Ovary (tissue), 9 donors: Measurements from ENCODE around the gene KRT86. TPM values are rescaled to one million over a fixed set of nuclear protein-coding genes. Genes with fewer than 3 reads are reported as not detected.

Experiments
- DNase-seq, 5 donors: peaks; one replicate each; pipeline ENCODE4 v3.0.0-alpha.2; 2019 to 2020
- H3K27ac ChIP-seq, 2 donors: fragments of 200-600 bp; one replicate each; pipeline versions ENCODE4 v1.5.1 to v1.8.0; 2019 to 2022
- H3K27me3 ChIP-seq: fragments of 200-600 bp; one replicate; pipeline ENCODE4 v1.8.0; 2022
- H3K36me3 ChIP-seq: fragments of 200-600 bp; sonication (generic); one replicate; pipeline ENCODE4 v1.5.1; 2019
- H3K4me1 ChIP-seq: one replicate; pipeline ENCODE4 v1.8.1; 2013; ENCODE audit warnings: mild to moderate bottlenecking, moderate library complexity; ENCODE audit not compliant: insufficient read depth
- H3K4me3 ChIP-seq: fragments of 200-600 bp; sonication (generic); one replicate; pipeline ENCODE4 v1.5.1; 2017
- H3K9me3 ChIP-seq, 2 donors: fragments of 200-600 bp in 1 of 2; sonication (generic) in 1 of 2; one replicate each; pipeline versions ENCODE4 v1.5.1 to v1.8.1; 2013 to 2019; ENCODE audit warnings: mild to moderate bottlenecking in 1 of 2, moderate library complexity in 1 of 2
- CTCF ChIP-seq, 3 donors: fragments of 450-650 bp in 2 of 3; fragments of 200-600 bp in 1 of 3; IDR thresholded peaks; one replicate each; pipeline versions ENCODE4 v1.5.1 to v1.8.0; 2016 to 2022; ENCODE audit warnings: antibody characterized with exemption in 3 of 3, mild to moderate bottlenecking in 1 of 3
- EP300 ChIP-seq: sonication (generic); formaldehyde crosslinking; IDR thresholded peaks from one replicate; pipeline ENCODE4 v1.6.1; 2017; ENCODE audit warnings: antibody characterized with exemption
- POLR2A ChIP-seq: fragments of 450-650 bp; IDR thresholded peaks from one replicate; pipeline ENCODE4 v1.6.1; 2017; ENCODE audit warnings: antibody characterized with exemption, mild to moderate bottlenecking, moderate library complexity
- WGBS, 3 donors: extraction: QIAGEN DNeasy Blood & Tissue Kit in 1 of 3; methylation state at CpG; one replicate each; pipeline versions ENCODE4 v1.1.5 to v1.1.7; 2013 to 2017; 5-methylcytosine and 5-hydroxymethylcytosine counted together
- intact Hi-C, 4 donors: fragments of 100-400 bp; cut with DNase I; formaldehyde crosslinking; loops; one replicate each; pipeline versions ENCODE4 v1.11.0 to v1.15.1; 2022 to 2023
- polyA plus RNA-seq, 2 donors: library from polyadenylated mRNA; stranded (reverse); fragments of 200-250 nt in 1 of 2; fragments of 350-450 nt in 1 of 2; fragmentation: Illumina TruSeq in 1 of 2; extraction: RNeasy Lipid Tissue Mini Kit (QIAGEN cat#74804) in 1 of 2; gene quantifications; one replicate each; pipeline ENCODE4 v1.2.3, GENCODE V29; 2013 to 2014
- total RNA-seq, 7 donors: library from RNA; depleted of rRNA in 2 of 7; stranded (reverse); fragments of >200 nt in 2 of 7; fragmentation: NEBNext Ultra II Directional in 3 of 7; extraction: Animal tissue kit (Norgen Biotek cat#: 25700) in 3 of 7; gene quantifications; one replicate each; pipeline versions ENCODE4 v1.1.0 to v1.2.4, GENCODE V29; 2016 to 2023
- donor health status: DM: no; HTN: no; CAD: no; lungs with moderate emphysema.
- donor health status: DM: no; HTN: no; CAD: no.
- donor health status: Bipolar disorder and iron deficiency.
- donor health status: DM: yes; HTN: yes; CAD: no.
- donor health status: DM: no; HTN: no; CAD: no.
- donor health status: DM: yes; HTN: yes; CAD: no.

KRT86 gene
- total and polyA plus RNA-seq, 9 donors = 0.69 TPM; not detected in 8

DNA sequence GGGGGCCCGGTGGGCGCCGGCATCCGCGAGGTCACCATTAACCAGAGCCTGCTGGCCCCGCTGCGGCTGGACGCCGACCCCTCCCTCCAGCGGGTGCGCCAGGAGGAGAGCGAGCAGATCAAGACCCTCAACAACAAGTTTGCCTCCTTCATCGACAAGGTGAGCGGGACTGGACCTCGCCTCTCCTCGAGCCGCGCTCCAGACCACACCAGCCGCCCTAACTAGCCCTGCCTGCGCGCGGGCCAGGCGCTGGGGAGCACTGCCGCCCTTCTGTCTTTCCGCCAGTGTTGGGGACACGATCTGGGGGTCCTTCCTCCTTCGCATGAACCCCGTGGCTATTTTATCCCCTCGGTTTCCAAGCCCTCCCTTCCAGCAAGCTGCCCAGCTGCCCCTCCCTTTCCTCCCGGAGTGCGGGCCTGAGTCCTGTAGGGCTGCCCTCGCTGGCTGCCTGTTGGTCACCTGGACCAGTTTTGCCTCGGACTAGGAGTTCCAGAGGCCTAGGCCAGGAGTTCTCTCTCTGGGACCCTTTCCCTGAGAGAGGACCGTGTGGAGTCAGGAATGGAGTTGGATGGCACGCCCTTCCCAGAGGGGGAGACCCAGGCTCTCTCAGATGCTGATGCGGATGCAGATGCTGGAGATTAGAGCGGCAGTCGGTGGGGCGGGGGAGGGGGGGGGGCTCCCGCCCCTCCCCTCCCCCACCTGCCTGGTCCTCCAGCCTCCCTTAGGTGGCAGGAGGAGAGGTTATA is 40.8 kb upstream of the KRT86 start:
- WGBS, 3 donors = 19 to 33% (median 27%) methylated on average over 37 to 39 of the region's 40 CpGs
- H3K27me3 ChIP-seq = no peaks in the 10 kb centered on the region
- TF ChIP-seq CTCF (IDR thresholded peaks at IDR 0.05) = no peak
- no peak for DNase-seq
- H3K27ac ChIP-seq = no peak overlapping the region
- intact Hi-C loops = no loop called here
- peaks cover 7% of the 10 kb centered on the region for H3K4me1 ChIP-seq
- no peaks in the 10 kb centered on the region for H3K9me3 ChIP-seq
- H3K36me3 ChIP-seq = no peaks in the 10 kb centered on the region
- no peak overlapping the region for H3K4me3 ChIP-seq

- TF ChIP-seq EP300 = no peak
- TF ChIP-seq CTCF (IDR thresholded peaks at IDR 0.05) = no peak
- TF ChIP-seq POLR2A = no peak
- Histone ChIP-seq H3K36me3 (no peaks in the 10 kb centered on the region), H3K4me1 (peaks cover 7% of the 10 kb centered on the region), H3K27me3 (no peaks in the 10 kb centered on the region), H3K27ac (no peak overlapping the region), H3K4me3 (no peak overlapping the region), H3K9me3 (no peaks in the 10 kb centered on the region)
- WGBS, 3 donors = 75 to 79% (median 76%) methylated on average over 10 of the region's 10 CpGs
- intact Hi-C loops = no loop called here
- DNase-seq = no peak
These were observed 40.1 kb upstream of the KRT86 start for GRCh38 chr12:52234223-52234810.

DNA sequence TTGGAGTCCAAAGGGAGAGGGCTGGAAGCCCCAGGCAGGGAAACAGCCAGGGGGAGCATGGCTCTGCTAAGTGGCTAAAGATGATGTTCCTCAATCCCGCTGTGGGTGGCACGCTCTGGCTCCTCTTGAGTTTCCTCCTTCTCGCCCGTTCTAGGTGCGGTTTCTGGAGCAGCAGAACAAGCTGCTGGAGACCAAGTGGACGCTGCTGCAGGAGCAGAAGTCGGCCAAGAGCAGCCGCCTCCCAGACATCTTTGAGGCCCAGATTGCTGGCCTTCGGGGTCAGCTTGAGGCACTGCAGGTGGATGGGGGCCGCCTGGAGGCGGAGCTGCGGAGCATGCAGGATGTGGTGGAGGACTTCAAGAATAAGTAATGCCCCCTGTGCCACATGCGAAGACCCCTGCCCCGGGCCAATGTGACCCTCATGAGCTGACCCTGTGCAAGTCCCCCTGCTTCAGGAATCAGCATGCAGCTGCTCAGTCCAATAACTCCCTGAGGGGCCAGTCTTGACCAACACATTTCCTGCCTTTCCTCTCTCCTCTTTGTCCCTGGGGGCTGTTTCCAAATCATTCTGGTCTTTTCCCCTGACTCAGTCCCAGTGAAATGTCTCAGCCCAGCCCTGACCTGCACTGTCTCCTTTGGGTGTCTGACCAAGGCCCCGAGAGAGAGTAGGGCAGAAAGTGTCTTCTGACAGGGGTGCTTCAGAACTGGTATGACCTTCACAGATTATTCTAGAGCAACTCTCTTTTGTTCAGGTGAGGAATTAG is 39.3 kb upstream of the KRT86 start:
- Histone ChIP-seq H3K36me3 (no peaks in the 10 kb centered on the region), H3K27me3 (no peaks in the 10 kb centered on the region), H3K4me3 (no peak overlapping the region), H3K4me1 (peaks cover 7% of the 10 kb centered on the region), H3K9me3 (no peaks in the 10 kb centered on the region), H3K27ac (no peak overlapping the region)
- intact Hi-C loops = no loop called here
- no peak for TF ChIP-seq CTCF (IDR thresholded peaks at IDR 0.05)
- TF ChIP-seq POLR2A = no peak
- TF ChIP-seq EP300 = no peak
- DNase-seq = no peak
- 92 to 95% (median 92%) methylated on average over 14 to 15 of the region's 15 CpGs for WGBS, 3 donors

DNA sequence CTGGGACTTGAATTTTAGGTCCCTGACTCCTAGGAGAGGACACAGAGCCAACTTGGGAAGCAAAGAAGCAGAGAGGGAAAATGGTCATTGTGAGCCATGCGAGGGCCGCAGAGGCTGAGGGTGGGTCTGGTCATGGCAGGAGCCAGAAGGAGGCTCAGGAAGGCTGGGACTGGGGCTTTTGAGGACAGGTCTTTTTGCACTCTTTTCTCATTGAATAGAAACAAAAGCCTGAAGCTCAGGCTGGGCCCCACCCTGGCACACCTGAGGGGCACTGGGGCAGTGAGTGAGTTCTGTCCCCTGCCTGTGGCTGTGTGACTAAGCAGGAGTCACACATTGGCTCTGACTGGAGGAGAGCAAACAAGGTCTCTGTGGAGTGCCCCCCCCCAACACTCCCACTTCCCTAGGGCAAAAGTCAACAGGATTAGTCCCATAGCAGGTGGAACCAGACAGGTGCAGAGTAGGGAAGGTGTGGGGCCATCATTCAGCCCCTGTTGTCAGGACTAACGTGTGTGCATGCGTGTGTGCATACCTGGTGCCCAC is 38.6 kb upstream of the KRT86 start:
- Histone ChIP-seq H3K4me3 (no peak overlapping the region), H3K4me1 (peaks cover 4% of the 10 kb centered on the region), H3K27ac (no peak overlapping the region), H3K9me3 (no peaks in the 10 kb centered on the region), H3K36me3 (no peaks in the 10 kb centered on the region), H3K27me3 (no peaks in the 10 kb centered on the region)
- intact Hi-C loops = no loop called here
- no peak for DNase-seq
- 85 to 96% (median 91%) methylated on average over 4 of the region's 4 CpGs for WGBS, 3 donors
- no peak for TF ChIP-seq EP300
- no peak for TF ChIP-seq POLR2A
- no peak for TF ChIP-seq CTCF (IDR thresholded peaks at IDR 0.05)
